HepG2 (cell line): Measurements from ENCODE around the gene ANTXR1. TPM values are rescaled to one million over a fixed set of nuclear protein-coding genes. Genes with fewer than 3 reads are reported as not detected.

Experiments
- CCAR2 ChIP-seq: fragments of 200-400 bp; formaldehyde crosslinking; optimal IDR thresholded peaks from 2 replicates; pipeline ENCODE3; 2018; ENCODE audit warnings: low read depth, mild to moderate bottlenecking, low read length, moderate library complexity
- ESRRA ChIP-seq: sonication (generic); formaldehyde crosslinking; IDR thresholded peaks from 2 replicates; pipeline ENCODE4 v1.5.1; 2020; ENCODE audit warnings: mild to moderate bottlenecking, low read depth, missing genetic modification reagents
- IKZF4 ChIP-seq: sonication (generic); formaldehyde crosslinking; IDR thresholded peaks from 2 replicates; pipeline ENCODE4 v1.5.1; 2020; ENCODE audit warnings: borderline replicate concordance, mild to moderate bottlenecking, low read depth, missing genetic modification reagents; ENCODE audit errors: not compliant biosample characterization
- KDM6A ChIP-seq: IDR thresholded peaks from 2 replicates; pipeline ENCODE4 v1.6.1; 2016; ENCODE audit warnings: low read depth
- KLF11 ChIP-seq: IDR thresholded peaks from 2 replicates; pipeline ENCODE4 v1.6.1; 2016; ENCODE audit warnings: missing compliant biosample characterization
- KLF9 ChIP-seq: IDR thresholded peaks from 2 replicates; pipeline ENCODE4 v1.6.1; 2016; ENCODE audit warnings: low read depth
- MXI1 ChIP-seq: IDR thresholded peaks from 3 replicates; pipeline ENCODE4 v1.6.1; 2012; ENCODE audit warnings: low read depth, low read length, inconsistent platforms, borderline replicate concordance
- NFE2 ChIP-seq: sonication (generic); formaldehyde crosslinking; IDR thresholded peaks from 2 replicates; pipeline ENCODE4 v1.4.0; 2020; ENCODE audit warnings: missing genetic modification reagents
- NR3C1 ChIP-seq: sonication (generic); formaldehyde crosslinking; IDR thresholded peaks from 2 replicates; pipeline ENCODE4 v1.4.0; 2020; ENCODE audit warnings: missing genetic modification reagents
- ONECUT2 ChIP-seq: sonication (generic); formaldehyde crosslinking; IDR thresholded peaks from 2 replicates; pipeline ENCODE4 v1.4.0; 2020; ENCODE audit warnings: missing genetic modification reagents
- POLR2AphosphoS2 ChIP-seq: IDR thresholded peaks from 2 replicates; pipeline ENCODE4 v1.6.1; 2011; ENCODE audit warnings: low read depth, low read length, improper control_type of control experiment
- TEF ChIP-seq: sonication (generic); formaldehyde crosslinking; IDR thresholded peaks from 2 replicates; pipeline ENCODE4 v1.5.0; 2020; ENCODE audit warnings: missing genetic modification reagents
- TP53 ChIP-seq: sonication (generic); formaldehyde crosslinking; conservative IDR thresholded peaks from 2 replicates; pipeline ENCODE4 v1.4.0; 2020; ENCODE audit warnings: missing genetic modification reagents
- TRAFD1 ChIP-seq: sonication (generic); formaldehyde crosslinking; IDR thresholded peaks from 2 replicates; pipeline ENCODE4 v1.5.1; 2020; ENCODE audit warnings: missing genetic modification reagents, mild to moderate bottlenecking, borderline replicate concordance
- TSC22D2 ChIP-seq: sonication (generic); formaldehyde crosslinking; IDR thresholded peaks from 2 replicates; pipeline ENCODE4 v1.5.1; 2020; ENCODE audit warnings: missing genetic modification reagents, mild to moderate bottlenecking, borderline replicate concordance
- YEATS2 ChIP-seq: sonication (generic); formaldehyde crosslinking; IDR thresholded peaks from 2 replicates; pipeline ENCODE4 v1.4.0; 2020; ENCODE audit warnings: missing genetic modification reagents, borderline replicate concordance
- ZBTB33 ChIP-seq: sonication (generic); formaldehyde crosslinking; IDR thresholded peaks from 2 replicates; pipeline ENCODE4 v1.4.0; 2020; ENCODE audit warnings: missing genetic modification reagents
- ZBTB8A ChIP-seq: sonication (generic); formaldehyde crosslinking; IDR thresholded peaks from 2 replicates; pipeline ENCODE4 v1.4.0; 2020; ENCODE audit warnings: mild to moderate bottlenecking, low read depth, missing genetic modification reagents, borderline replicate concordance
- ZFAT ChIP-seq: sonication (generic); formaldehyde crosslinking; conservative IDR thresholded peaks from 2 replicates; pipeline ENCODE4 v1.8.1; 2023; ENCODE audit warnings: missing genetic modification reagents, inconsistent platforms
- ZGPAT ChIP-seq: IDR thresholded peaks from 2 replicates; pipeline ENCODE4 v1.6.1; 2016; ENCODE audit warnings: mild to moderate bottlenecking
- ZNF263 ChIP-seq: sonication (generic); formaldehyde crosslinking; IDR thresholded peaks from 2 replicates; pipeline ENCODE4 v1.4.0; 2020; ENCODE audit warnings: missing genetic modification reagents
- ZNF354B ChIP-seq: sonication (generic); formaldehyde crosslinking; IDR thresholded peaks from 2 replicates; pipeline ENCODE4 v1.8.0; 2022; ENCODE audit warnings: mild to moderate bottlenecking, missing genetic modification reagents
- ZNF432 ChIP-seq: sonication (generic); formaldehyde crosslinking; IDR thresholded peaks from 2 replicates; pipeline ENCODE4 v1.5.0; 2020; ENCODE audit warnings: missing genetic modification reagents, mild to moderate bottlenecking, borderline replicate concordance
- ZNF563 ChIP-seq: sonication (generic); formaldehyde crosslinking; IDR thresholded peaks from 2 replicates; pipeline ENCODE4 v1.8.0; 2022; ENCODE audit warnings: mild to moderate bottlenecking, moderate library complexity, missing genetic modification reagents
- ZNF644 ChIP-seq: IDR thresholded peaks from 2 replicates; pipeline ENCODE4 v1.6.1; 2016; ENCODE audit warnings: low read depth
- polyA plus RNA-seq, 8 experiments: library from polyadenylated mRNA; depleted of rRNA in 3 of 8; stranded (reverse) in 7 of 8; unstranded in 1 of 8; fragments of >200 nt; fragmentation: Illumina TruSeq in 4 of 8; extraction: Trizol in 4 of 8; gene quantifications; 2 replicates each; pipeline versions ENCODE4 v1.2.1 to v1.2.3, GENCODE V29; 2011 to 2016; ENCODE audit warnings: low read depth in 4 of 8, missing spikeins in 1 of 8, mixed read lengths in 1 of 8; ENCODE audit not compliant: insufficient read depth in 1 of 8
- total RNA-seq, 5 experiments: library from RNA; depleted of rRNA; stranded (reverse); fragments of >200 nt; fragmentation: Illumina TruSeq; extraction: Trizol; gene quantifications; 2 replicates each; pipeline ENCODE4 v1.2.3, GENCODE V29; 2016; ENCODE audit warnings: low read depth in 1 of 5

ANTXR1 gene
- total and polyA plus RNA-seq, 2 of the 13 experiments (the other 11 are each of a cell fraction or from before 2014, with no cell fraction given), result 4.5 to 12.7 TPM

GRCh38 chr2:69279931-69280681 lies 267.1 kb downstream of the ANTXR1 start (continued):
- TF ChIP-seq ZNF563 (CRISPR knock-in tag), result 0 out of 2 replicates have a peak, but pooled peaks have one; percentile 23
- TF ChIP-seq IKZF4, result no peak
- TF ChIP-seq YEATS2 (CRISPR knock-in tag), result no peak
- TF ChIP-seq ZNF432 (CRISPR knock-in tag), result no peak
- TF ChIP-seq ESRRA (CRISPR knock-in tag), result 0 out of 2 replicates have a peak, but pooled peaks have one; percentile 24
- no peak for TF ChIP-seq KDM6A
- no peak for TF ChIP-seq ONECUT2 (CRISPR knock-in tag)
- no peak for TF ChIP-seq ZNF354B (CRISPR knock-in tag)
- TF ChIP-seq ZGPAT (CRISPR knock-in tag), result peak; percentile 51; the same call in 1 of the 2 replicates
- no peak for TF ChIP-seq TRAFD1 (CRISPR knock-in tag)
- no peak for TF ChIP-seq ZBTB8A (CRISPR knock-in tag)
- TF ChIP-seq NR3C1 (CRISPR knock-in tag), result no peak
- no peak for TF ChIP-seq TEF (CRISPR knock-in tag)
- TF ChIP-seq TP53 (CRISPR knock-in tag), result no peak
- no peak for TF ChIP-seq KLF9
- TF ChIP-seq CCAR2, result no peak
- no peak for TF ChIP-seq POLR2AphosphoS2
- TF ChIP-seq ZFAT (CRISPR knock-in tag), result no peak
- TF ChIP-seq KLF11, result peak; percentile 40; the same call in 1 of the 2 replicates
- no peak for TF ChIP-seq MXI1
- peak; percentile 78 for TF ChIP-seq ZNF644 (CRISPR knock-in tag)
- peak; percentile 41; the same call in 1 of the 2 replicates for TF ChIP-seq ZBTB33 (CRISPR knock-in tag)
- TF ChIP-seq NFE2 (CRISPR knock-in tag), result no peak
- TF ChIP-seq TSC22D2 (CRISPR knock-in tag), result no peak
- TF ChIP-seq ZNF263 (CRISPR knock-in tag), result no peak
